ENCODE measurements around the gene AMPH.
"Not testable (repeated sequence)": the region's sequence is repeated elsewhere in the genome, so short reads cannot be mapped to it uniquely, and the experiment has no call there.

The AMPH gene

GRCh38 chr7:38625866-38626265, 5.3 kb downstream of the AMPH start:
- no peak for DNase-seq

- DNase-seq, result no peak
Observed at GRCh38 chr7:38615665-38616064, 15.5 kb downstream of the AMPH start.

GRCh38 chr7:38607466-38607865, 23.7 kb downstream of the AMPH start:
- no peak for DNase-seq

- DNase-seq, result no peak
Observed at GRCh38 chr7:38600741-38601140, 30.4 kb downstream of the AMPH start.

GRCh38 chr7:38594949-38595348, 36.2 kb downstream of the AMPH start:
- no peak for DNase-seq

GRCh38 chr7:38592737-38593288, 38.4 kb downstream of the AMPH start:
- DNase-seq, result no peak

GRCh38 chr7:38585572-38586354, 45.4 kb downstream of the AMPH start:
- DNase-seq, result no peak

- DNase-seq, result no peak
Observed at GRCh38 chr7:38584443-38585210, 46.5 kb downstream of the AMPH start.

- no peak for DNase-seq
Observed at GRCh38 chr7:38580485-38580884, 50.7 kb downstream of the AMPH start.

GRCh38 chr7:38574086-38574485, 57.1 kb downstream of the AMPH start:
- no peak for DNase-seq

GRCh38 chr7:38571620-38572019, 59.6 kb downstream of the AMPH start:
- not testable (repeated sequence) for DNase-seq

GRCh38 chr7:38568497-38568896, 62.7 kb downstream of the AMPH start:
- no peak for DNase-seq

- DNase-seq, result no peak
Observed at GRCh38 chr7:38565289-38565688, 65.9 kb downstream of the AMPH start.

GRCh38 chr7:38563741-38564140, 67.4 kb downstream of the AMPH start:
- DNase-seq, result no peak

- DNase-seq, result no peak
Observed at GRCh38 chr7:38561166-38561565, 70.0 kb downstream of the AMPH start.

GRCh38 chr7:38558761-38559345, 72.3 kb downstream of the AMPH start:
- no peak for DNase-seq

- DNase-seq, result no peak
Observed at GRCh38 chr7:38554586-38554985, 76.6 kb downstream of the AMPH start.

- DNase-seq, result no peak
Observed at GRCh38 chr7:38550836-38551235, 80.3 kb downstream of the AMPH start.

- no peak for DNase-seq
Observed at GRCh38 chr7:38548605-38549004, 82.6 kb downstream of the AMPH start.

GRCh38 chr7:38546763-38547162, 84.4 kb downstream of the AMPH start:
- DNase-seq, result no peak

GRCh38 chr7:38545977-38546376, 85.2 kb downstream of the AMPH start:
- no peak for DNase-seq

- no peak for DNase-seq
Observed at GRCh38 chr7:38542156-38542555, 89.0 kb downstream of the AMPH start.

- DNase-seq, result no peak
Observed at GRCh38 chr7:38541440-38541839, 89.7 kb downstream of the AMPH start.
